NB4 (cell line): ENCODE measurements around the gene ELP5.
A peak's percentile ranks its signal among the peaks of the same experiment; 100 is the strongest.

Experiments used
- DNase-seq: peaks from one replicate; pipeline ENCODE4 v3.0.0; 2010; ENCODE audit warnings: low read depth
- H3K4me3 ChIP-seq: one replicate; pipeline ENCODE4 v1.5.1; 2011; ENCODE audit warnings: mild to moderate bottlenecking, low read depth, low read length, moderate library complexity
- MYC ChIP-seq: IDR thresholded peaks from 2 replicates; pipeline ENCODE4 v1.6.1; 2011; ENCODE audit warnings: low read depth, low read length
- POLR2A ChIP-seq: IDR thresholded peaks from 2 replicates; pipeline ENCODE4 v1.6.1; 2011; ENCODE audit warnings: mild to moderate bottlenecking; ENCODE audit not compliant: insufficient read length; ENCODE audit errors: extremely low read depth
- TF ChIP-seq, protein P1 (sequence below): IDR thresholded peaks from one replicate; pipeline ENCODE4 v1.5.1; 2012; ENCODE audit warnings: low read depth, low read length
- TF ChIP-seq, protein P2 (sequence below): IDR thresholded peaks from 2 replicates; pipeline ENCODE4 v1.6.1; 2011; ENCODE audit warnings: low read depth, low read length

ELP5 gene

DNA sequence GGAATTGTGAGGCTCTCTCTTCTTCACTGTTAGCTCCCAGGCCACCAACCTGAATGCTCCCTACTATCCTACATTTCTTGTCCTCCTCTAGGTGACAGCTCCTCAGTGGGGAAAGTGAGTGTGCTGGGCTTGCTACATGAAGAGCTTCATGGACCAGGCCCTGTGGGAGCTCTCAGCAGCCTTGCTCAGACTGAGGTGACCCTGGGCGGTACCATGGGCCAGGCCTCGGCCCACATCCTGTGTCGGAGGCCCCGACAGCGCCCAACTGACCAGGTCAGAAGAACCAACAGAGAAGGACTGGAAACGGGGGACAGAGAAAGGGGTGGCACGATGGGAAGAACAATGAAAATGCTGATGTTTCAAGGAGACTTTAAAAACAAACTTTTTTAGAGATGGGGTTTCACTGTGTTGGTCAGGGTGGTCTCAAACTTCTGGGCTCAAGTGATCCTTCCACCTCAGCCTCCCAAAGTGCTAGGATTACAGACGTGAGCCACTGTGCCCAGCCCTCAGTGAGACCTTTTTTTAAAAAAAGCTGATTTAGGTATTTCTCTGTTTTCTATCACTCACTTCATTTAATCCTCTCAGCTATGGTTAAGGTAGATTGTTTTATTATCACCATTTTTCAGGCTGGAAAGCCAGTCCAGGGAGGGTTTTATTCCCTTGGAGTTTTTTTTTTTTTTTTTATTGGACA is 4.9 kb downstream of the ELP5 start:
- no peak for DNase-seq
- TF ChIP-seq, protein P1, sequence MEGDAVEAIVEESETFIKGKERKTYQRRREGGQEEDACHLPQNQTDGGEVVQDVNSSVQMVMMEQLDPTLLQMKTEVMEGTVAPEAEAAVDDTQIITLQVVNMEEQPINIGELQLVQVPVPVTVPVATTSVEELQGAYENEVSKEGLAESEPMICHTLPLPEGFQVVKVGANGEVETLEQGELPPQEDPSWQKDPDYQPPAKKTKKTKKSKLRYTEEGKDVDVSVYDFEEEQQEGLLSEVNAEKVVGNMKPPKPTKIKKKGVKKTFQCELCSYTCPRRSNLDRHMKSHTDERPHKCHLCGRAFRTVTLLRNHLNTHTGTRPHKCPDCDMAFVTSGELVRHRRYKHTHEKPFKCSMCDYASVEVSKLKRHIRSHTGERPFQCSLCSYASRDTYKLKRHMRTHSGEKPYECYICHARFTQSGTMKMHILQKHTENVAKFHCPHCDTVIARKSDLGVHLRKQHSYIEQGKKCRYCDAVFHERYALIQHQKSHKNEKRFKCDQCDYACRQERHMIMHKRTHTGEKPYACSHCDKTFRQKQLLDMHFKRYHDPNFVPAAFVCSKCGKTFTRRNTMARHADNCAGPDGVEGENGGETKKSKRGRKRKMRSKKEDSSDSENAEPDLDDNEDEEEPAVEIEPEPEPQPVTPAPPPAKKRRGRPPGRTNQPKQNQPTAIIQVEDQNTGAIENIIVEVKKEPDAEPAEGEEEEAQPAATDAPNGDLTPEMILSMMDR, result no peak
- TF ChIP-seq MYC (no peak), POLR2A (no peak)
- TF ChIP-seq, protein P2, sequence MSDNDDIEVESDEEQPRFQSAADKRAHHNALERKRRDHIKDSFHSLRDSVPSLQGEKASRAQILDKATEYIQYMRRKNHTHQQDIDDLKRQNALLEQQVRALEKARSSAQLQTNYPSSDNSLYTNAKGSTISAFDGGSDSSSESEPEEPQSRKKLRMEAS, result no peak
- H3K4me3 ChIP-seq, result no peak overlapping the region

DNA sequence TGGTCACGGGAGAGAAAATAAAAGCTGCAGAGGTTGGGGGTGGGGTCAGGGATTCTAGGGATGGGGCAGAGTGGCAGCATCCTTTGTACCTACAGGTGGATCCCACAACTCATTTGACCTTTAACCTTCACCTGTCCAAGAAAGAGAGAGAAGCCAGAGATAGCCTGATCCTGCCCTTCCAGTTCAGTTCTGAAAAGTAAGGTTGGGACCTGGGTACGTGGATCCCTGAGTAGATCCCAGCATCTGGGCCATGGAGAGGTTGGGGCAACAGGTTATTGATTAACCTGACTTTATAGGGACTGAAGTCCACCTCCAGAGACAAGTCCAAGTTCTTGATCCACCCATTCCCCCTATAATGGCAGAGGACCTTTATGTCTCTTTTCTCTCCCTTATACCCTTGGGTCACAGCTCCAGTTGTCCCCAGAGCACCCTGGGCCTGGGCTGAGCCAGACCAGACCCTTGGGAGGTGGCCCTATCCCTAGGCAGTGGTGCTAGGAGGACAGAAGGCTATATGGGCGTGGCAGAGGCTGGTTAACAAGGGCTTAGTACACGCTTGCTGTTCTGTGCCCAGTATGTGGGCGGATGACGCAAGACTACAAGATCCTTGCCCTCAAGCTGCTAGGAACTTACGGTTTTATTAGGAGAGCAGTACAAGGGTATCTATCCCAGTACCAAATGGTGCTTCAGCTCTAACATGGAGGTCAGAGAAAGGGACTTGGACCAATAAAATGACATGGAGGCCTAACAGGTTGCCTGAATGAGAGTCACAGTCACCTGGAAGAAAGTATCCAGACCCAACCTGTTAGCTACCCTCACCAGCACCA is 6.9 kb downstream of the ELP5 start:
- peak; percentile 80 for DNase-seq
- TF ChIP-seq, protein P2, result no peak
- TF ChIP-seq, protein P1, result no peak
- TF ChIP-seq POLR2A (no peak), MYC (0 out of 2 replicates have a peak, but pooled peaks have one; percentile 20)
- no peak overlapping the region for H3K4me3 ChIP-seq

DNA sequence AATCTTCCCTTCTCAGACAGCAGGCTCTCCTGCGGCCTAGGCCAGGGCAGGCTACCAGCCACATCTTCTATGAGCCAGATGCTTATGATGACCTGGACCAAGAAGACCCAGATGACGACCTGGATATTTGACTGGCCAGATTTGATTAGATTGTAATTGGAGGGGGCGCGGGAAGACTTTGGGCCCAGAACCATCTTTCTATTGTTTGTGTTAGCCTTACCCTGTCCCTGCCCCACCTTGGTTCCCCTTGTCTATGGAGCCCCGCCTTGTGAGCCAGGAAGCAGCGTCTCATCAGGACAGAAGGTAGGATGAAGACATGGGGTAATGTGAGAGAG is 7.5 kb downstream of the ELP5 start:
- no peak for DNase-seq
- TF ChIP-seq, protein P2, result no peak
- TF ChIP-seq, protein P1, result no peak
- no peak for TF ChIP-seq POLR2A
- no peak for TF ChIP-seq MYC
- no peak overlapping the region for H3K4me3 ChIP-seq

DNA sequence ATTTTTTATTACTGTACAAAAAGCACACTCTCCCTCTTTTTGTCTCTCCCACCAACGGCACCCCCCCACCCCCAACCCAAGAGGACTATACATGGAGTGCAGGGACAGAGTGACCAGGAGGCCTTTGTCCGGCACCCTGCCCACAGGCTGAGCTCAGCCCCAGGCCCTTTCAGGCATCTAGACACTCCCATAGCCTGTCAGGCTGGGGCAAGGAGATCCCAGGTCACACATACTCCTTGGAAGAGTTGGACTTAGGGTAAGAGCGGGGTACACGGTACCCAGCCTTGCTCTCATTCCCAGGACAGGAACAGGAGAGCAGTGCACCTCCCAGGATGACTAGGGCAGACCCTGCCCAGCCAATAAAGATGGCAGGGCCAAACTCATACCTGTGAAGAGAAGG is 8.1 kb downstream of the ELP5 start:
- DNase-seq, result no peak
- no peak overlapping the region for H3K4me3 ChIP-seq
- TF ChIP-seq POLR2A, result no peak
- TF ChIP-seq, protein P2, result no peak
- TF ChIP-seq MYC, result no peak
- TF ChIP-seq, protein P1, result no peak

DNA sequence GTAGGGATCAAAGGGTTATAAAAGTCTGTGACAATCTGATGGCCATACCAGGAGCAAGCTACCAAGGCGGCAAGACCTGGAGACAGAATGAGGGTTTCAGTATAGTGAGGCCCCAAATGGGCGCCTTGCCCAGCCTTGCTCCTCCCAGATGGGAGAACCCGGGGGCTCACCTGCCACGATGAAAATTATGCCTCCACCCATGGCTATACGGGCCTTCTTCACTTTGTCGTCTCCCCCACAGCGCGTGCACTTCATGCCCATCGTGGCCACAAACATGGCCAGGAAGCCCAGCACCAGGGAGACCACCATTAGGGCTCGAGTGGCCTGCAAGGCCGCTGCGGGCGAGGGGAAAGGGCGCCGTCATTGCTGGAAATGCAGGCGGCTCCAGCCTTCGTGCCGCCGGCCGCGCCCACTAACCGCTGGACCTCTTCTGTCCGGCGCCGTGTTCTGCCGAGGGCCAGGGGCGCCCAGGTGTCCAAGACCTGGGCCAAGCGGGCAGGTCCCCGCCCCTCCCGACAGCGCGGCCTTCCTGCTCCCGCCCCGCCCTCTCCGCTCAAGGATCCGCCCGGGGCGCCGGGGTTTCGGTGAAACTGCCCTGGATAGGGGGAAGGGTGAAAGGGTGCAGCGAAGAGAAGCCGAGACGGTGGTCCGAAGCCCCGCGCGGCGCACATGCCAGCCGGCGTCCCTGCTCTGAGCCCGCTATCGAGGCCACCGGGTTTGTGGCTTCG is 8.8 kb downstream of the ELP5 start:
- TF ChIP-seq MYC (no peak), POLR2A (no peak)
- TF ChIP-seq, protein P1, result no peak
- TF ChIP-seq, protein P2, result no peak
- no peak overlapping the region for H3K4me3 ChIP-seq
- DNase-seq, result no peak
